ENCODE measurements around the gene NRG2.

- TF ChIP-seq, protein P1, sequence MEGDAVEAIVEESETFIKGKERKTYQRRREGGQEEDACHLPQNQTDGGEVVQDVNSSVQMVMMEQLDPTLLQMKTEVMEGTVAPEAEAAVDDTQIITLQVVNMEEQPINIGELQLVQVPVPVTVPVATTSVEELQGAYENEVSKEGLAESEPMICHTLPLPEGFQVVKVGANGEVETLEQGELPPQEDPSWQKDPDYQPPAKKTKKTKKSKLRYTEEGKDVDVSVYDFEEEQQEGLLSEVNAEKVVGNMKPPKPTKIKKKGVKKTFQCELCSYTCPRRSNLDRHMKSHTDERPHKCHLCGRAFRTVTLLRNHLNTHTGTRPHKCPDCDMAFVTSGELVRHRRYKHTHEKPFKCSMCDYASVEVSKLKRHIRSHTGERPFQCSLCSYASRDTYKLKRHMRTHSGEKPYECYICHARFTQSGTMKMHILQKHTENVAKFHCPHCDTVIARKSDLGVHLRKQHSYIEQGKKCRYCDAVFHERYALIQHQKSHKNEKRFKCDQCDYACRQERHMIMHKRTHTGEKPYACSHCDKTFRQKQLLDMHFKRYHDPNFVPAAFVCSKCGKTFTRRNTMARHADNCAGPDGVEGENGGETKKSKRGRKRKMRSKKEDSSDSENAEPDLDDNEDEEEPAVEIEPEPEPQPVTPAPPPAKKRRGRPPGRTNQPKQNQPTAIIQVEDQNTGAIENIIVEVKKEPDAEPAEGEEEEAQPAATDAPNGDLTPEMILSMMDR (IDR thresholded peaks at IDR 0.05): no peak
- TF ChIP-seq POLR2A (IDR thresholded peaks at IDR 0.05): no peak
- no peak for TF ChIP-seq EP300 (IDR thresholded peaks at IDR 0.05)
- TF ChIP-seq POLR2AphosphoS5 (IDR thresholded peaks at IDR 0.05): no peak
Observed at GRCh38 chr5:139807647-139808030, 235.5 kb downstream of the NRG2 start.
